Measurements from ENCODE around the gene MATN4.
A peak's percentile ranks its signal among the peaks of the same experiment; 100 is the strongest.
"Not testable (repeated sequence)": the region's sequence is repeated elsewhere in the genome, so short reads cannot be mapped to it uniquely, and the experiment has no call there.

The MATN4 gene

GRCh38 chr20:45308117-45308778, at the start of gene MATN4:
MATN4 (minus strand) TSS chr20:45308299; CDS start chr20:45305582, 2,717 bp downstream.
- no peak for DNase-seq (ENCODE audit: low spot score)

- DNase-seq (ENCODE audit: low spot score) = no peak
Observed at GRCh38 chr20:45355209-45356084, 47.3 kb upstream of the MATN4 start.

- no peak for DNase-seq (ENCODE audit: low spot score)
Observed at GRCh38 chr20:45354423-45355208, 46.5 kb upstream of the MATN4 start.

- no peak for DNase-seq (ENCODE audit: low spot score)
Observed at GRCh38 chr20:45353746-45354145, 45.6 kb upstream of the MATN4 start.

GRCh38 chr20:45352729-45353128, 44.6 kb upstream of the MATN4 start:
- DNase-seq (ENCODE audit: low spot score) = no peak

GRCh38 chr20:45350795-45351194, 42.7 kb upstream of the MATN4 start:
- DNase-seq (ENCODE audit: low spot score) = not testable (repeated sequence)

GRCh38 chr20:45350217-45350616, 42.1 kb upstream of the MATN4 start:
- no peak for DNase-seq (ENCODE audit: low spot score)

- DNase-seq (ENCODE audit: low spot score) = peak; percentile 78
Observed at GRCh38 chr20:45347936-45348778, 40.1 kb upstream of the MATN4 start, which contains the start of gene SDC4. SDC4 (minus strand) TSS chr20:45348424; CDS start chr20:45348384, 40 bp downstream.

- no peak for DNase-seq (ENCODE audit: low spot score)
Observed at GRCh38 chr20:45347297-45347935, 39.3 kb upstream of the MATN4 start.

- DNase-seq (ENCODE audit: low spot score) = no peak
Observed at GRCh38 chr20:45346851-45347250, 38.8 kb upstream of the MATN4 start.

- DNase-seq (ENCODE audit: low spot score) = no peak
Observed at GRCh38 chr20:45346291-45346718, 38.2 kb upstream of the MATN4 start.

- DNase-seq (ENCODE audit: low spot score) = peak; percentile 64
Observed at GRCh38 chr20:45345104-45345936, 37.2 kb upstream of the MATN4 start.

- peak; percentile 62 for DNase-seq (ENCODE audit: low spot score)
Observed at GRCh38 chr20:45344168-45344860, 36.2 kb upstream of the MATN4 start.

GRCh38 chr20:45343532-45344167, 35.6 kb upstream of the MATN4 start:
- no peak for DNase-seq (ENCODE audit: low spot score)

- no peak for DNase-seq (ENCODE audit: low spot score)
Observed at GRCh38 chr20:45342855-45343531, 34.9 kb upstream of the MATN4 start.

- no peak for DNase-seq (ENCODE audit: low spot score)
Observed at GRCh38 chr20:45341939-45342854, 34.1 kb upstream of the MATN4 start.

GRCh38 chr20:45341579-45341938, 33.5 kb upstream of the MATN4 start:
- no peak for DNase-seq (ENCODE audit: low spot score)
